Esophagus squamous epithelium (tissue), 5 donors: ENCODE data around the gene BAG5. TPM values are rescaled to one million over a fixed set of nuclear protein-coding genes. Genes with fewer than 3 reads are reported as not detected.

Source experiments
- DNase-seq: peaks from one replicate; lab custom pipeline; 2025; lab: John Stamatoyannopoulos, UW
- H3K27ac ChIP-seq, 4 donors: fragments of 200-600 bp; sonication (generic); one replicate each; pipeline ENCODE4 v1.5.1; 2016 to 2019; ENCODE audit warnings: mild to moderate bottlenecking in 1 of 4
- H3K27me3 ChIP-seq, 4 donors: fragments of 200-600 bp; sonication (generic); 1 replicate in 3 of 4; 2 replicates in 1 of 4; pipeline versions ENCODE4 v1.5.1 to v1.6.0; 2017 to 2021; ENCODE audit warnings: antibody characterized with exemption in 1 of 4
- H3K36me3 ChIP-seq, 3 donors: fragments of 200-600 bp; sonication (generic); one replicate each; pipeline ENCODE4 v1.5.1; 2016 to 2019
- H3K4me1 ChIP-seq, 3 donors: fragments of 200-600 bp; sonication (generic); one replicate each; pipeline ENCODE4 v1.5.1; 2017 to 2019
- H3K4me3 ChIP-seq, 4 donors: fragments of 200-600 bp; sonication (generic); 1 replicate in 3 of 4; 2 replicates in 1 of 4; pipeline ENCODE4 v1.5.1; 2016 to 2019; ENCODE audit warnings: mild to moderate bottlenecking in 2 of 4, moderate library complexity in 1 of 4
- H3K9me3 ChIP-seq, 3 donors: fragments of 200-600 bp; sonication (generic); one replicate each; pipeline ENCODE4 v1.5.1; 2016 to 2019
- POLR2A ChIP-seq, 4 donors: fragments of 450-650 bp; IDR thresholded peaks; one replicate each; pipeline ENCODE4 v1.6.1; 2017; ENCODE audit warnings: antibody characterized with exemption in 4 of 4, mild to moderate bottlenecking in 4 of 4, moderate library complexity in 3 of 4
- WGBS, 2 donors: methylation state at CpG; one replicate each; pipeline ENCODE4 v1.1.5; 2018; 5-methylcytosine and 5-hydroxymethylcytosine counted together
- intact Hi-C: fragments of 100-400 bp; cut with DNase I; formaldehyde crosslinking; loops from one replicate; pipeline ENCODE4 v1.15.0; 2022
- total RNA-seq, 4 donors: library from RNA; depleted of rRNA; stranded (reverse); fragments of >200 nt; gene quantifications; one replicate each; pipeline ENCODE4 v1.1.0, GENCODE V29; 2016
- TF ChIP-seq, protein P1 (sequence below), 6 experiments: fragments of 450-650 bp in 4 of 6; fragments of 200-600 bp in 2 of 6; sonication (generic) in 2 of 6; IDR thresholded peaks; one replicate each; pipeline ENCODE4 v1.5.1; 2016 to 2019; ENCODE audit warnings: antibody characterized with exemption in 6 of 6, mild to moderate bottlenecking in 4 of 6, moderate library complexity in 4 of 6
- donor health status: DM: yes; HTN: yes; CAD: no.

Gene BAG5
- total RNA-seq, 4 donors from 2014 or later = 24.8 to 32.4 (median 28.5) TPM

DNA sequence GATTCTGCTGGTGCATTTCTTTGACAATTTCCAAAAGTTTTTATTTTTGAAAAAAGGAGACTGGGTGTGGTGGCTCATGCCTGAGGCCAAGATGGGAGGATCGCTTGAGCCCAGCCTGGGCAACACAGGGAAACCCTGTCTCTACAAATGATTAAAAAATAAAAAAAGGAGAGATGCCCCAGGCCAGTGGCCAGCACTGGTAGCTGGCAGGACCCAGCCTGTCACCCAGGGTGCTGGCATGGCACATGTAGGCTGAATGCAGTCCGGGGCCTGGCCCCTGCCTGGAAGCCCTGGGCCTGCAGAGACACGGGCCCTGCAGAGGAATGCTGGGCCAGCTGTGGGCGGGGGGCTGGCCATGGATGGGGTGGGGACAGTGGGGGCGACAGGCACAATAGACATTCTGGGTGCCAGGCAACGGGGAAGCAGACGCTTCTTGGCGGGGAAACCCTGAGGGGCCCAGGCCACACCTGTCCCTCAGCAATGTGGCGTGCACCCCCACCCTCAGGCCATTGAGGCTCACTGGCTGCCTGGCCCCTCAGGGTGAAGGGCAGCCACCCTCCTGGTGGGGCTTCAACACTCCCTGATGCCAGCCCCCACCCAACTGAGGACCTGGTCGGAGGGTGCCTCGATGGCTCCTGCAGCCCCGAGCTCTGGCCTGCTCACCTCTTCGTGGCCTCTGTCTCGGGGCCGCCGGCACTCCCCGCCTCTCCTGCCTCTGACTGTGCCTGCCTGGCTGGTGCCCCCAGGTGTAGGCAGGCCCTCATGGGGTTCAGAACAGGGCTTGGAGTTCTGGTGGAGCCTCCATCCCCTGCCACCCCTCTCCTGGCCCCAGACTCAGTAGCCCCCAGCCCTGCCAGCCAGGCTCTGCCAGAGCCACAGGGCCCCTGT is 21.4 kb downstream of the BAG5 start:
- 32 to 43% methylated on average over 5 to 13 of the region's 17 CpGs for WGBS, 2 donors
- TF ChIP-seq POLR2A (IDR thresholded peaks at IDR 0.05) = no peak
- TF ChIP-seq, protein P1, sequence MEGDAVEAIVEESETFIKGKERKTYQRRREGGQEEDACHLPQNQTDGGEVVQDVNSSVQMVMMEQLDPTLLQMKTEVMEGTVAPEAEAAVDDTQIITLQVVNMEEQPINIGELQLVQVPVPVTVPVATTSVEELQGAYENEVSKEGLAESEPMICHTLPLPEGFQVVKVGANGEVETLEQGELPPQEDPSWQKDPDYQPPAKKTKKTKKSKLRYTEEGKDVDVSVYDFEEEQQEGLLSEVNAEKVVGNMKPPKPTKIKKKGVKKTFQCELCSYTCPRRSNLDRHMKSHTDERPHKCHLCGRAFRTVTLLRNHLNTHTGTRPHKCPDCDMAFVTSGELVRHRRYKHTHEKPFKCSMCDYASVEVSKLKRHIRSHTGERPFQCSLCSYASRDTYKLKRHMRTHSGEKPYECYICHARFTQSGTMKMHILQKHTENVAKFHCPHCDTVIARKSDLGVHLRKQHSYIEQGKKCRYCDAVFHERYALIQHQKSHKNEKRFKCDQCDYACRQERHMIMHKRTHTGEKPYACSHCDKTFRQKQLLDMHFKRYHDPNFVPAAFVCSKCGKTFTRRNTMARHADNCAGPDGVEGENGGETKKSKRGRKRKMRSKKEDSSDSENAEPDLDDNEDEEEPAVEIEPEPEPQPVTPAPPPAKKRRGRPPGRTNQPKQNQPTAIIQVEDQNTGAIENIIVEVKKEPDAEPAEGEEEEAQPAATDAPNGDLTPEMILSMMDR (IDR thresholded peaks at IDR 0.05) = no peak
- Histone ChIP-seq H3K27me3 (no peaks in the 10 kb centered on the region), H3K36me3 (no peaks in the 10 kb centered on the region), H3K9me3 (no peaks in the 10 kb centered on the region), H3K4me3 (peak overlapping the region in 1 of 4 donors; percentile 2), H3K4me1 (peaks cover 61 to 82% (median 68%) of the 10 kb centered on the region in 3 donors), H3K27ac (peak overlapping the region; percentile 78 to 87 (median 82))
- no peak for DNase-seq
- intact Hi-C loops = no loop called here

- Histone ChIP-seq H3K9me3 (no peaks in the 10 kb centered on the region), H3K36me3 (peaks cover 0 to 17% (median 4%) of the 10 kb centered on the region in 3 donors), H3K4me1 (peaks cover 53 to 88% (median 75%) of the 10 kb centered on the region in 3 donors), H3K27ac (peak overlapping the region; percentile 46 to 87 (median 75)), H3K4me3 (no peak overlapping the region), H3K27me3 (no peaks in the 10 kb centered on the region)
- no peak for DNase-seq
- WGBS, 2 donors = 77 to 83% methylated on average over 20 to 24 of the region's 28 CpGs
- TF ChIP-seq POLR2A (IDR thresholded peaks at IDR 0.05) = no peak
- TF ChIP-seq, protein P1 (IDR thresholded peaks at IDR 0.05) = peak in 1 of 6 experiments; percentile 9
- intact Hi-C loops = no loop called here
These were observed 23.2 kb downstream of the BAG5 start for GRCh38 chr14:103539056-103539825.

- Histone ChIP-seq H3K27ac (peak overlapping the region; percentile 46 to 87 (median 75)), H3K27me3 (no peaks in the 10 kb centered on the region), H3K9me3 (no peaks in the 10 kb centered on the region), H3K4me3 (no peak overlapping the region), H3K4me1 (peaks cover 45 to 88% (median 68%) of the 10 kb centered on the region in 3 donors), H3K36me3 (peaks cover 0 to 24% (median 4%) of the 10 kb centered on the region in 3 donors)
- no peak for TF ChIP-seq POLR2A (IDR thresholded peaks at IDR 0.05)
- TF ChIP-seq, protein P1 (IDR thresholded peaks at IDR 0.05) = no peak
- WGBS, 2 donors = 34 to 66% methylated on average over 4 to 6 of the region's 30 CpGs
- no peak for DNase-seq
- intact Hi-C loops = no loop called here
These were observed 24.0 kb downstream of the BAG5 start for GRCh38 chr14:103538291-103539055.

GRCh38 chr14:103537175-103537990 is 25.1 kb downstream of the BAG5 start:
- H3K27me3 ChIP-seq = no peaks in the 10 kb centered on the region
- peak overlapping the region in 3 of 4 donors; percentile 75 to 87 (median 78) for H3K27ac ChIP-seq
- intact Hi-C loops = no loop called here
- H3K9me3 ChIP-seq = no peaks in the 10 kb centered on the region
- no peak overlapping the region for H3K4me3 ChIP-seq
- DNase-seq = no peak
- TF ChIP-seq, protein P1 (IDR thresholded peaks at IDR 0.05) = no peak
- TF ChIP-seq POLR2A (IDR thresholded peaks at IDR 0.05) = no peak
- WGBS, 2 donors = 60 to 65% methylated on average over 2 to 5 of the region's 18 CpGs
- H3K4me1 ChIP-seq = peaks cover 35 to 88% (median 57%) of the 10 kb centered on the region in 3 donors
- H3K36me3 ChIP-seq = peaks cover 0 to 35% (median 4%) of the 10 kb centered on the region in 3 donors
